GM12878 (cell line): ENCODE data around the gene CASP10. TPM values are rescaled to one million over a fixed set of nuclear protein-coding genes. Genes with fewer than 3 reads are reported as not detected.
A peak's percentile ranks its signal among the peaks of the same experiment; 100 is the strongest.

Experiments used
- ATAC-seq: fragments of 200-7000 bp; cut with Tn5 transposase; 3 replicates; pipeline ENCODE4 v1.9.1; 2020; ENCODE audit warnings: mild to moderate bottlenecking, moderate library complexity
- BruUV-seq: library from RNA; stranded (reverse); fragments of 400-500 nt; replicated peaks from 2 replicates; lab custom pipeline; 2021; lab: Mats Ljungman, UMichigan
- CTCF ChIA-PET: fragments of 300-600 bp; sonication (Branson Sonifier 250); formaldehyde crosslinking; extraction: SDS; loops from one replicate; lab custom pipeline; 2021; ENCODE audit warnings: inconsistent platforms; lab: Yijun Ruan, JAX
- POLR2A ChIA-PET: fragments of 350-600 bp; formaldehyde crosslinking; extraction: SDS; loops from one replicate; lab custom pipeline; 2021; ENCODE audit warnings: inconsistent platforms; lab: Charles Lee
- RAD21 ChIA-PET: fragments of 300-600 bp; sonication (Branson Sonifier 250); formaldehyde crosslinking; loops from one replicate; lab custom pipeline; 2023; ENCODE audit warnings: antibody characterized with exemption; ENCODE audit not compliant: unreplicated experiment; lab: Charles Lee
- SMC1A ChIA-PET: fragments of 300-600 bp; sonication (Branson Sonifier 250); formaldehyde crosslinking; loops from one replicate; lab custom pipeline; 2023; ENCODE audit not compliant: unreplicated experiment, uncharacterized antibody; lab: Charles Lee
- DNase-seq: peaks from one replicate; pipeline ENCODE4 v3.0.0-alpha.2; 2011; ENCODE audit warnings: low read depth, low spot score
- FAIRE-seq: peaks from 3 replicates; lab custom pipeline; 2011; peaks lifted over from hg19 to GRCh38; lab: Jason Lieb, UNC
- H2AFZ ChIP-seq: 2 replicates; pipeline ENCODE4 v1.6.0; 2011; ENCODE audit warnings: low read depth, low read length, control low read depth; ENCODE audit not compliant: control insufficient read depth
- H3K27ac ChIP-seq: 2 replicates; pipeline ENCODE4 v1.5.1; 2011; ENCODE audit warnings: control low read depth; ENCODE audit not compliant: control insufficient read depth, insufficient read depth
- H3K27me3 ChIP-seq, 2 experiments: replicated peaks in 1 of 2; 2 replicates each; pipeline versions ENCODE4 v1.6.0 to v1.6.1; 2011; ENCODE audit warnings: low read length in 1 of 2; ENCODE audit not compliant: control insufficient read depth in 2 of 2, insufficient read depth in 2 of 2
- H3K36me3 ChIP-seq, 2 experiments: 2 replicates each; pipeline ENCODE4 v1.5.1; 2011; ENCODE audit warnings: low read length in 1 of 2; ENCODE audit not compliant: control insufficient read depth in 2 of 2, insufficient read depth in 2 of 2
- H3K4me1 ChIP-seq: 2 replicates; pipeline ENCODE4 v1.6.1; 2011; ENCODE audit warnings: mild to moderate bottlenecking, low read length, moderate library complexity, mixed read lengths; ENCODE audit not compliant: control insufficient read depth, insufficient read depth
- H3K4me2 ChIP-seq: 2 replicates; pipeline ENCODE4 v1.6.0; 2011; ENCODE audit warnings: control low read depth; ENCODE audit not compliant: control insufficient read depth, insufficient read depth
- H3K4me3 ChIP-seq: fragments of 200-600 bp; sonication (generic); 2 replicates; pipeline ENCODE4 v1.5.1; 2016
- H3K79me2 ChIP-seq: 2 replicates; pipeline ENCODE4 v1.6.0; 2011; ENCODE audit warnings: low read length; ENCODE audit not compliant: control insufficient read depth, insufficient read depth
- H3K9ac ChIP-seq: 2 replicates; pipeline ENCODE4 v1.8.0; 2011; ENCODE audit warnings: low read length, control low read depth, mixed read lengths; ENCODE audit not compliant: control insufficient read depth, insufficient read depth
- H3K9me3 ChIP-seq: replicated peaks from 3 replicates; pipeline ENCODE4 v1.5.1; 2011; ENCODE audit warnings: mild to moderate bottlenecking, low read length; ENCODE audit not compliant: control insufficient read depth, insufficient read depth
- H4K20me1 ChIP-seq: 2 replicates; pipeline ENCODE4 v1.6.0; 2011; ENCODE audit not compliant: control insufficient read depth, insufficient read depth
- SIX5 ChIP-seq: IDR thresholded peaks from 2 replicates; pipeline ENCODE4 v1.6.1; 2011; ENCODE audit warnings: mild to moderate bottlenecking, low read depth, low read length, moderate library complexity; ENCODE audit not compliant: severe bottlenecking
- SRF ChIP-seq, 2 experiments: IDR thresholded peaks; 2 replicates each; pipeline ENCODE4 v1.6.1; 2011; ENCODE audit warnings: low read depth in 2 of 2, low read length in 2 of 2, mild to moderate bottlenecking in 1 of 2, moderate library complexity in 1 of 2
- WGBS: methylation state at CpG from one replicate; pipeline ENCODE4 v1.1.6; 2016; ENCODE audit warnings: low lambda C conversion rate; ENCODE audit not compliant: insufficient replicate concordance, insufficient coverage; ENCODE audit errors: missing lambda C conversion rate; 5-methylcytosine and 5-hydroxymethylcytosine counted together
- in situ Hi-C: fragments of 300-500 bp; cut with MboI; formaldehyde crosslinking; loops from 9 replicates; pipeline ENCODE4 v1.14.3; 2018; ENCODE audit warnings: mixed read lengths
- intact Hi-C: fragments of 100-400 bp; cut with micrococcal nuclease; formaldehyde crosslinking; loops from one replicate; pipeline ENCODE4 v1.14.2; 2022; ENCODE audit not compliant: unreplicated experiment
- polyA plus RNA-seq, 11 experiments: library from polyadenylated mRNA; depleted of rRNA in 4 of 11; unstranded in 6 of 11; stranded (reverse) in 5 of 11; fragments of >200 nt; fragmentation: Nextera tagmentation in 4 of 11; fragmentation: Illumina TruSeq in 1 of 11; extraction: Ambion mirVana in 4 of 11; extraction: Trizol in 1 of 11; gene quantifications; 1 replicate in 1 of 11; 2 replicates in 10 of 11; pipeline versions ENCODE4 v1.2.1 to v1.2.3, GENCODE V29; 2011 to 2016; ENCODE audit warnings: inconsistent platforms in 2 of 11, missing spikeins in 2 of 11, low read depth in 1 of 11
- total RNA-seq, 4 experiments: library from RNA; depleted of rRNA in 3 of 4; stranded (reverse); fragments of >200 nt in 3 of 4; fragmentation: Illumina TruSeq in 1 of 4; extraction: Trizol in 1 of 4; gene quantifications; 2 replicates each; pipeline versions ENCODE4 v1.2.1 to v1.2.3, GENCODE V29; 2013 to 2021
- TF ChIP-seq, protein P1 (sequence below): fragments of 450-650 bp; IDR thresholded peaks from 2 replicates; pipeline ENCODE4 v1.6.1; 2016; ENCODE audit warnings: mild to moderate bottlenecking
- TF ChIP-seq, protein P2 (sequence below): IDR thresholded peaks from 2 replicates; pipeline ENCODE4 v1.6.1; 2012; ENCODE audit warnings: low read length, inconsistent platforms

The CASP10 gene
- total and polyA plus RNA-seq, 10 of the 15 experiments (the other 5 are each of a cell fraction or from before 2014, with no cell fraction given), result 7.2 to 14.1 (median 10.8) TPM

DNA sequence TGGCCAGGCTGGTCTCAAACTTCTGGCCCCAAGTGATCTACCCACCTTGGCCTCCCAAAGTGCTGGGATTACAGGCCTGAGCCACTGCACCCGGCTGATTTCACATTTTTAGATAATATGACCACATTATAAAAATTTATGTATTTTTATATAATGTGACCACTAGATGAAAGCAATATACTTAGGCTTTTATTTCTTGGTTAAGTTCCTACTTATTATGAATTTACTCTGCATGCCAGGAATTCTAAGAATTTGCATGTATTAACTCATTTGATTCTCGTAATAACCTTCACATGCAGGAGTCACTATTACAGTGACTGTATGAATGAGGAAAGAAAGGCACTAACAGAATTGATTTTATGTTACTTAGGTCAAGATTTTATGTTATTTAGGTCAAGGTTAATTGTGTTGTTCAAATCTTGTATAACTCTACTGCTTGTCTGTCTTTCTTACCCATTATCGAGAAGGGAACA, 51.8 kb downstream of the CASP10 start:
- Histone ChIP-seq H3K9ac (peak overlapping the region; percentile 19; the same call in 1 of the 2 replicates), H2AFZ (no peak overlapping the region), H4K20me1 (no peaks in the 10 kb centered on the region), H3K9me3 (no peaks in the 10 kb centered on the region), H3K4me2 (peak overlapping the region; percentile 67), H3K4me3 (peak overlapping the region; percentile 96), H3K27me3 (no peaks in the 10 kb centered on the region), H3K79me2 (peaks cover 35% of the 10 kb centered on the region), H3K4me1 (peaks cover 10% of the 10 kb centered on the region), H3K36me3 (peaks cover 1 to 11% of the 10 kb centered on the region in 2 experiments; a peak in 3 of 4 replicates), H3K27ac (no peak overlapping the region)
- POLR2A ChIA-PET, result interaction anchor here (0.9 to 3.2 kb wide), 3 partner anchors 21 to 445 kb away, joined by 3 to 33 read pairs (median 4); partner anchors contain the start of gene CASP8
- CTCF ChIA-PET, result interaction anchor here (0.7 to 4.6 kb wide), 12 partner anchors 11 to 545 kb away, joined by 3 to 390 read pairs (median 30); partner anchors contain the start of genes ALS2, CASP10 and CASP8
- 17% methylated on average over 3 of the region's 3 CpGs for WGBS
- in situ Hi-C loops (loop anchor here (5.0 kb wide), 1 partner anchor 327 kb away; no protein-coding TSS in a partner anchor), intact Hi-C loops (loop anchor here (5.0 to 10.0 kb wide), 6 partner anchors 43 to 940 kb away; partner anchors contain the start of genes ALS2, NIF3L1, ORC2 and PPIL3)
- SMC1A ChIA-PET, result interaction anchor here (0.7 to 4.6 kb wide), 16 partner anchors 11 to 217 kb away, joined by 3 to 285 read pairs (median 5); partner anchors contain the start of genes CASP10, CASP8 and STRADB
- no TSS peak for BruUV-seq
- ATAC-seq (no peak), FAIRE-seq (no peak), DNase-seq (no peak)
- RAD21 ChIA-PET, result interaction anchor here (0.8 to 4.6 kb wide), 10 partner anchors 8 to 328 kb away, joined by 3 to 279 read pairs (median 37); partner anchors contain the start of genes CASP10 and CASP8
- TF ChIP-seq SRF (IDR thresholded peaks at IDR 0.05; ENCODE audit: low read depth in 2 of 2, low read length in 2 of 2) (no peak), SIX5 (no peak)
- TF ChIP-seq, protein P1, sequence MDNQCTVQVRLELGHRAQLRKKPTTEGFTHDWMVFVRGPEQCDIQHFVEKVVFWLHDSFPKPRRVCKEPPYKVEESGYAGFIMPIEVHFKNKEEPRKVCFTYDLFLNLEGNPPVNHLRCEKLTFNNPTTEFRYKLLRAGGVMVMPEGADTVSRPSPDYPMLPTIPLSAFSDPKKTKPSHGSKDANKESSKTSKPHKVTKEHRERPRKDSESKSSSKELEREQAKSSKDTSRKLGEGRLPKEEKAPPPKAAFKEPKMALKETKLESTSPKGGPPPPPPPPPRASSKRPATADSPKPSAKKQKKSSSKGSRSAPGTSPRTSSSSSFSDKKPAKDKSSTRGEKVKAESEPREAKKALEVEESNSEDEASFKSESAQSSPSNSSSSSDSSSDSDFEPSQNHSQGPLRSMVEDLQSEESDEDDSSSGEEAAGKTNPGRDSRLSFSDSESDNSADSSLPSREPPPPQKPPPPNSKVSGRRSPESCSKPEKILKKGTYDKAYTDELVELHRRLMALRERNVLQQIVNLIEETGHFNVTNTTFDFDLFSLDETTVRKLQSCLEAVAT, result peak; percentile 8; the same call in 1 of the 2 replicates
- TF ChIP-seq, protein P2, sequence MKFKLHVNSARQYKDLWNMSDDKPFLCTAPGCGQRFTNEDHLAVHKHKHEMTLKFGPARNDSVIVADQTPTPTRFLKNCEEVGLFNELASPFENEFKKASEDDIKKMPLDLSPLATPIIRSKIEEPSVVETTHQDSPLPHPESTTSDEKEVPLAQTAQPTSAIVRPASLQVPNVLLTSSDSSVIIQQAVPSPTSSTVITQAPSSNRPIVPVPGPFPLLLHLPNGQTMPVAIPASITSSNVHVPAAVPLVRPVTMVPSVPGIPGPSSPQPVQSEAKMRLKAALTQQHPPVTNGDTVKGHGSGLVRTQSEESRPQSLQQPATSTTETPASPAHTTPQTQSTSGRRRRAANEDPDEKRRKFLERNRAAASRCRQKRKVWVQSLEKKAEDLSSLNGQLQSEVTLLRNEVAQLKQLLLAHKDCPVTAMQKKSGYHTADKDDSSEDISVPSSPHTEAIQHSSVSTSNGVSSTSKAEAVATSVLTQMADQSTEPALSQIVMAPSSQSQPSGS, result no peak
